ENCODE results near the gene MAD1L1.

The MAD1L1 gene

GRCh38 chr7:1770331-1770730 is 462.4 kb downstream of the MAD1L1 start:
- Histone ChIP-seq H3K23ac (ENCODE audit: low read length) (no peak overlapping the region), H2BK12ac (ENCODE audit: low read length) (no peak overlapping the region), H3K79me2 (ENCODE audit: control insufficient read depth, insufficient read depth, low read length, poor library complexity) (no peaks in the 10 kb centered on the region), H2BK5ac (ENCODE audit: low read depth, low read length, poor library complexity) (no peak overlapping the region), H4K91ac (ENCODE audit: low read depth, low read length) (no peak overlapping the region), H3K14ac (ENCODE audit: low read length) (no peak overlapping the region), H2BK120ac (ENCODE audit: insufficient read depth, low read length, poor library complexity) (no peak overlapping the region), H2AFZ (ENCODE audit: insufficient read depth, low read length, poor library complexity) (no peak overlapping the region), H3K4me1 (ENCODE audit: control insufficient read depth in 1 of 2, insufficient read depth in 2 of 2, low read length in 2 of 2) (no peaks in the 10 kb centered on the region), H2AK5ac (ENCODE audit: low read length) (no peak overlapping the region), H3K27ac (ENCODE audit: low read depth, low read length) (no peak overlapping the region), H4K8ac (ENCODE audit: low read depth, low read length) (no peak overlapping the region), H3K27me3 (ENCODE audit: insufficient read depth, low read length) (no peaks in the 10 kb centered on the region), H4K12ac (ENCODE audit: low read depth, low read length) (no peak overlapping the region), H3K4ac (ENCODE audit: low read depth, low read length) (no peak overlapping the region), H3K36me3 (ENCODE audit: control insufficient read depth in 1 of 2, insufficient read depth in 2 of 2, low read length in 2 of 2) (no peaks in the 10 kb centered on the region), H3K4me3 (ENCODE audit: low read depth, low read length) (no peak overlapping the region), H3K9ac (ENCODE audit: low read length) (no peak overlapping the region), H3K79me1 (ENCODE audit: low read length) (no peaks in the 10 kb centered on the region), H3K4me2 (ENCODE audit: low read length) (no peak overlapping the region), H3K18ac (ENCODE audit: low read length) (no peak overlapping the region), H3K9me3 (ENCODE audit: insufficient read depth, low read depth, low read length) (peaks cover 4% of the 10 kb centered on the region)
- WGBS (ENCODE audit: extremely low coverage, insufficient coverage, insufficient read length): no CpG with 5 or more reads among the region's 6 CpGs
- no peak for DNase-seq

GRCh38 chr7:1769286-1770200 is 463.2 kb downstream of the MAD1L1 start:
- Histone ChIP-seq H4K91ac (ENCODE audit: low read depth, low read length) (no peak overlapping the region), H3K9ac (ENCODE audit: low read length) (no peak overlapping the region), H4K8ac (ENCODE audit: low read depth, low read length) (no peak overlapping the region), H3K79me1 (ENCODE audit: low read length) (no peaks in the 10 kb centered on the region), H3K4ac (ENCODE audit: low read depth, low read length) (no peak overlapping the region), H3K27ac (ENCODE audit: low read depth, low read length) (no peak overlapping the region), H3K4me3 (ENCODE audit: low read depth, low read length) (no peak overlapping the region), H2AK5ac (ENCODE audit: low read length) (no peak overlapping the region), H3K79me2 (ENCODE audit: control insufficient read depth, insufficient read depth, low read length, poor library complexity) (no peaks in the 10 kb centered on the region), H3K14ac (ENCODE audit: low read length) (no peak overlapping the region), H2AFZ (ENCODE audit: insufficient read depth, low read length, poor library complexity) (no peak overlapping the region), H3K23ac (ENCODE audit: low read length) (no peak overlapping the region), H3K36me3 (ENCODE audit: control insufficient read depth in 1 of 2, insufficient read depth in 2 of 2, low read length in 2 of 2) (no peaks in the 10 kb centered on the region), H3K18ac (ENCODE audit: low read length) (no peak overlapping the region), H4K12ac (ENCODE audit: low read depth, low read length) (no peak overlapping the region), H2BK5ac (ENCODE audit: low read depth, low read length, poor library complexity) (no peak overlapping the region), H3K9me3 (ENCODE audit: insufficient read depth, low read depth, low read length) (peaks cover 4% of the 10 kb centered on the region), H2BK12ac (ENCODE audit: low read length) (no peak overlapping the region), H3K27me3 (ENCODE audit: insufficient read depth, low read length) (no peaks in the 10 kb centered on the region), H3K4me1 (ENCODE audit: control insufficient read depth in 1 of 2, insufficient read depth in 2 of 2, low read length in 2 of 2) (no peaks in the 10 kb centered on the region), H2BK120ac (ENCODE audit: insufficient read depth, low read length, poor library complexity) (no peak overlapping the region), H3K4me2 (ENCODE audit: low read length) (no peak overlapping the region)
- no CpG with 5 or more reads among the region's 54 CpGs for WGBS (ENCODE audit: extremely low coverage, insufficient coverage, insufficient read length)
- no peak for DNase-seq

GRCh38 chr7:1768832-1769231 is 463.9 kb downstream of the MAD1L1 start:
- H3K4me2 ChIP-seq (ENCODE audit: low read length): no peak overlapping the region
- WGBS (ENCODE audit: extremely low coverage, insufficient coverage, insufficient read length): no CpG with 5 or more reads among the region's 7 CpGs

GRCh38 chr7:1767524-1767923 is 465.2 kb downstream of the MAD1L1 start:
- H3K79me2 ChIP-seq (ENCODE audit: control insufficient read depth, insufficient read depth, low read length, poor library complexity): no peaks in the 10 kb centered on the region

More at GRCh38 chr7:1768832-1769231, 463.9 kb downstream of the MAD1L1 start:
- H4K12ac ChIP-seq (ENCODE audit: low read depth, low read length): no peak overlapping the region
- no peaks in the 10 kb centered on the region for H3K27me3 ChIP-seq (ENCODE audit: insufficient read depth, low read length)
- no peak overlapping the region for H3K9ac ChIP-seq (ENCODE audit: low read length)
- no peak overlapping the region for H2BK12ac ChIP-seq (ENCODE audit: low read length)
- H2AFZ ChIP-seq (ENCODE audit: insufficient read depth, low read length, poor library complexity): no peak overlapping the region
- no peak overlapping the region for H2BK5ac ChIP-seq (ENCODE audit: low read depth, low read length, poor library complexity)
- no peak overlapping the region for H3K18ac ChIP-seq (ENCODE audit: low read length)
- H3K4me3 ChIP-seq (ENCODE audit: low read depth, low read length): no peak overlapping the region
- H3K4ac ChIP-seq (ENCODE audit: low read depth, low read length): no peak overlapping the region
- DNase-seq: no peak
- H3K23ac ChIP-seq (ENCODE audit: low read length): no peak overlapping the region
- H3K27ac ChIP-seq (ENCODE audit: low read depth, low read length): no peak overlapping the region
- H3K4me1 ChIP-seq (ENCODE audit: control insufficient read depth in 1 of 2, insufficient read depth in 2 of 2, low read length in 2 of 2): no peaks in the 10 kb centered on the region
- H3K14ac ChIP-seq (ENCODE audit: low read length): no peak overlapping the region
- no peak overlapping the region for H2AK5ac ChIP-seq (ENCODE audit: low read length)
- H3K36me3 ChIP-seq (ENCODE audit: control insufficient read depth in 1 of 2, insufficient read depth in 2 of 2, low read length in 2 of 2): no peaks in the 10 kb centered on the region
- no peaks in the 10 kb centered on the region for H3K79me2 ChIP-seq (ENCODE audit: control insufficient read depth, insufficient read depth, low read length, poor library complexity)
- H4K91ac ChIP-seq (ENCODE audit: low read depth, low read length): no peak overlapping the region
- H4K8ac ChIP-seq (ENCODE audit: low read depth, low read length): no peak overlapping the region
- peaks cover 7% of the 10 kb centered on the region for H3K9me3 ChIP-seq (ENCODE audit: insufficient read depth, low read depth, low read length)
- H2BK120ac ChIP-seq (ENCODE audit: insufficient read depth, low read length, poor library complexity): no peak overlapping the region
- no peaks in the 10 kb centered on the region for H3K79me1 ChIP-seq (ENCODE audit: low read length)

More at GRCh38 chr7:1767524-1767923, 465.2 kb downstream of the MAD1L1 start:
- Histone ChIP-seq H3K27ac (ENCODE audit: low read depth, low read length) (no peak overlapping the region), H3K4me3 (ENCODE audit: low read depth, low read length) (no peak overlapping the region), H3K79me1 (ENCODE audit: low read length) (no peaks in the 10 kb centered on the region), H3K23ac (ENCODE audit: low read length) (no peak overlapping the region), H3K36me3 (ENCODE audit: control insufficient read depth in 1 of 2, insufficient read depth in 2 of 2, low read length in 2 of 2) (no peaks in the 10 kb centered on the region), H3K9ac (ENCODE audit: low read length) (no peak overlapping the region), H2BK5ac (ENCODE audit: low read depth, low read length, poor library complexity) (no peak overlapping the region), H3K4ac (ENCODE audit: low read depth, low read length) (no peak overlapping the region), H2AFZ (ENCODE audit: insufficient read depth, low read length, poor library complexity) (no peak overlapping the region), H2BK120ac (ENCODE audit: insufficient read depth, low read length, poor library complexity) (no peak overlapping the region), H4K8ac (ENCODE audit: low read depth, low read length) (no peak overlapping the region), H3K9me3 (ENCODE audit: insufficient read depth, low read depth, low read length) (peaks cover 12% of the 10 kb centered on the region), H2AK5ac (ENCODE audit: low read length) (no peak overlapping the region), H4K91ac (ENCODE audit: low read depth, low read length) (no peak overlapping the region), H3K27me3 (ENCODE audit: insufficient read depth, low read length) (no peaks in the 10 kb centered on the region), H4K12ac (ENCODE audit: low read depth, low read length) (no peak overlapping the region), H3K14ac (ENCODE audit: low read length) (no peak overlapping the region), H3K18ac (ENCODE audit: low read length) (no peak overlapping the region), H3K4me1 (ENCODE audit: control insufficient read depth in 1 of 2, insufficient read depth in 2 of 2, low read length in 2 of 2) (no peaks in the 10 kb centered on the region), H2BK12ac (ENCODE audit: low read length) (no peak overlapping the region), H3K4me2 (ENCODE audit: low read length) (no peak overlapping the region)
- no CpG with 5 or more reads among the region's 10 CpGs for WGBS (ENCODE audit: extremely low coverage, insufficient coverage, insufficient read length)
- no peak for DNase-seq

Measured in trophoblast cell (in vitro differentiated cells and primary cell).